ENCODE results near the gene OMG.
"Not testable (repeated sequence)": the region's sequence is repeated elsewhere in the genome, so short reads cannot be mapped to it uniquely, and the experiment has no call there.

The OMG gene

GRCh38 chr17:31297090-31297489 lies at the start of gene OMG:
Gene OMG (minus strand): TSS chr17:31297239. CDS start chr17:31296331, 908 bp downstream.
- no peak for DNase-seq

GRCh38 chr17:31345191-31345747 lies 48.2 kb upstream of the OMG start:
- not testable (repeated sequence) for DNase-seq

- DNase-seq = no peak
Measured at GRCh38 chr17:31339906-31340661, 43.0 kb upstream of the OMG start.

GRCh38 chr17:31329221-31329620 lies 32.2 kb upstream of the OMG start:
- DNase-seq = no peak

- no peak for DNase-seq
Measured at GRCh38 chr17:31328160-31328535, 31.1 kb upstream of the OMG start.

- DNase-seq = no peak
Measured at GRCh38 chr17:31327534-31328159, 30.6 kb upstream of the OMG start.

GRCh38 chr17:31323551-31323950 lies 26.5 kb upstream of the OMG start:
- no peak for DNase-seq

GRCh38 chr17:31321966-31322365 lies 24.9 kb upstream of the OMG start:
- DNase-seq = peak; percentile 32

GRCh38 chr17:31321481-31321880 lies 24.4 kb upstream of the OMG start, which contains the start of gene EVI2A:
Gene EVI2A (minus strand): TSS chr17:31321622. CDS start chr17:31319013, 2,609 bp downstream.
- peak; percentile 87 for DNase-seq

GRCh38 chr17:31320791-31321190 lies 23.8 kb upstream of the OMG start:
- no peak for DNase-seq

- DNase-seq = no peak
Measured at GRCh38 chr17:31320241-31320640, 23.2 kb upstream of the OMG start.

GRCh38 chr17:31318851-31319661 lies 22.0 kb upstream of the OMG start:
- DNase-seq = peak; percentile 52

GRCh38 chr17:31318298-31318801 lies 21.3 kb upstream of the OMG start:
- peak; percentile 75 for DNase-seq

- no peak for DNase-seq
Measured at GRCh38 chr17:31314782-31315100, 17.7 kb upstream of the OMG start.

- peak; percentile 72 for DNase-seq
Measured at GRCh38 chr17:31313982-31314781, 17.1 kb upstream of the OMG start, which contains the start of gene EVI2B. Gene EVI2B (minus strand): TSS chr17:31314054. CDS start chr17:31305609, 8,445 bp downstream.

GRCh38 chr17:31312223-31312622 lies 15.2 kb upstream of the OMG start:
- DNase-seq = peak; percentile 52

GRCh38 chr17:31311526-31311925 lies 14.5 kb upstream of the OMG start:
- DNase-seq = peak; percentile 31

- DNase-seq = peak; percentile 37
Measured at GRCh38 chr17:31310886-31311285, 13.8 kb upstream of the OMG start.

GRCh38 chr17:31310260-31310659 lies 13.2 kb upstream of the OMG start:
- DNase-seq = peak; percentile 53

GRCh38 chr17:31309556-31309955 lies 12.5 kb upstream of the OMG start:
- DNase-seq = peak; percentile 28

GRCh38 chr17:31308372-31309334 lies 11.6 kb upstream of the OMG start:
- peak; percentile 42 for DNase-seq

Measured in activated CD4-positive, alpha-beta T cell treated with anti-CD3 and anti-CD28 coated beads, Interleukin-2, Interleukin-6, amounts not matched to agents 100 ng/mL and 50 ng/mL, durations not matched to agents 16 hours and 8 hours (primary cell).